RKO (cell line): ENCODE data around the gene LGR4.

Experiments used
- DNase-seq: peaks from one replicate; pipeline ENCODE4 v3.0.0-alpha.2; 2016; ENCODE audit warnings: low spot score

The LGR4 gene

GRCh38 chr11:27401280-27401832, 71.2 kb downstream of the LGR4 start:
- DNase-seq = no peak

GRCh38 chr11:27398400-27398770, 74.2 kb downstream of the LGR4 start:
- DNase-seq = no peak

GRCh38 chr11:27397624-27398399, 74.8 kb downstream of the LGR4 start:
- DNase-seq = no peak

- DNase-seq = no peak
Measured at GRCh38 chr11:27396259-27396839, 76.2 kb downstream of the LGR4 start.

- DNase-seq = no peak
Measured at GRCh38 chr11:27395556-27396258, 76.9 kb downstream of the LGR4 start.

GRCh38 chr11:27394781-27395228, 77.8 kb downstream of the LGR4 start:
- no peak for DNase-seq

GRCh38 chr11:27392278-27393114, 80.1 kb downstream of the LGR4 start:
- no peak for DNase-seq

- DNase-seq = no peak
Measured at GRCh38 chr11:27391331-27392015, 81.1 kb downstream of the LGR4 start.

GRCh38 chr11:27390318-27391295, 82.0 kb downstream of the LGR4 start:
- DNase-seq = no peak

GRCh38 chr11:27388869-27389268, 83.7 kb downstream of the LGR4 start:
- DNase-seq = no peak

GRCh38 chr11:27388001-27388400, 84.6 kb downstream of the LGR4 start:
- no peak for DNase-seq

- no peak for DNase-seq
Measured at GRCh38 chr11:27387362-27387761, 85.2 kb downstream of the LGR4 start.

GRCh38 chr11:27386181-27386845, 86.3 kb downstream of the LGR4 start:
- no peak for DNase-seq

- no peak for DNase-seq
Measured at GRCh38 chr11:27385245-27385644, 87.3 kb downstream of the LGR4 start.

GRCh38 chr11:27384227-27384626, 88.4 kb downstream of the LGR4 start:
- no peak for DNase-seq

GRCh38 chr11:27383645-27384044, 88.9 kb downstream of the LGR4 start:
- DNase-seq = no peak

GRCh38 chr11:27381238-27381666, 91.3 kb downstream of the LGR4 start:
- DNase-seq = no peak

GRCh38 chr11:27380771-27381170, 91.8 kb downstream of the LGR4 start:
- DNase-seq = no peak

GRCh38 chr11:27379449-27379848, 93.1 kb downstream of the LGR4 start:
- no peak for DNase-seq

GRCh38 chr11:27375370-27375769, 97.2 kb downstream of the LGR4 start:
- DNase-seq = no peak
